ENCODE data around the gene P2RY4. TPM values are rescaled to one million over a fixed set of nuclear protein-coding genes. Genes with fewer than 3 reads are reported as not detected.
A peak's percentile ranks its signal among the peaks of the same experiment; 100 is the strongest.
"Not testable (repeated sequence)": the region's sequence is repeated elsewhere in the genome, so short reads cannot be mapped to it uniquely, and the experiment has no call there.

The P2RY4 gene
- not detected for polyA plus RNA-seq

DNA sequence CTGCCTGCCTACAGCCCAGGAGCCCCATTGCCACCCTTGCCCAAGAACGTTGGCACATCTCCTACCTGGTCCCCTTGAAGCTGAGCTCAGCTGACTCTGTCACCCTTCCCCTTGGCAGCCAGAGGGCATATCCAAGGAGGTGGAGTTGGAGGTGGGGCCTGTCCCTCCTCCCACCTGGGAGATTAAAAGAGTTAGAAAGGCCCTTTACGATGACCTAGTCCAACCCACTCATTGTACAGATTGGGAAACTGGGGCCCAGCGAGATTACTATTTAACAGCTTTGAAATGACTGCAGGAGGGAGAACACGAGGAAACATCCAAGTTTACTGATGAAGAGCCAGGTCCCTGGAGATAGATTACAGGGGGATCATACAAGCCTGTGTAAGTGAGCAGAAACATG lies at the start of gene P2RY4:
TSS of gene P2RY4 (minus strand) at position 101 of the 400 bp plus-strand sequence. CDS start 580 bp downstream, outside the sequence.
- H3K9me3 Mint-ChIP-seq = no peaks in the 10 kb centered on the region
- H3K4me1 Mint-ChIP-seq = no peaks in the 10 kb centered on the region
- no peak within 1 kb of the TSS for H3K4me3 Mint-ChIP-seq
- no peak within 1 kb of the TSS for H3K27ac Mint-ChIP-seq
- peaks cover 1% of the 10 kb centered on the region for H3K36me3 Mint-ChIP-seq
- no peaks in the 10 kb centered on the region for H3K27me3 Mint-ChIP-seq

DNA sequence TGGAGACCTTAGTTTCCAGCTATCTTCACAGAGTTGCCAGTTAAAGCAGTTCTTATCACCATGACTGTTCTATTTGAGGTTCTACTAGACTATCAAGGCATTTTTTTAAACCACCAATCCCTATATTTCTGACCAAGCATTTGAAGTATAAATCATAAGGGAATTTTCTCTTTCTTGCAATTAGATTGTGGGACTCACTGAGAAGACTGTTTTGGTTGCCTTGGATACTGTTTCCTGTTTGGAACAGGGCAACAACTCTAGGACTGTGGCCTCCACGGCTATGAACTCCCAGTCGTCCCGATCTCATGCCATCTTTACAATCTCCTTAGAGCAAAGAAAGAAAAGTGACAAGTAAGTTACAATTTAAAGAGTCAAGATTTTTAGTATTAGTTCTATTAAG lies 41.7 kb upstream of the P2RY4 start:
- H3K36me3 Mint-ChIP-seq = peaks cover 2% of the 10 kb centered on the region
- no peaks in the 10 kb centered on the region for H3K4me1 Mint-ChIP-seq
- H3K4me3 Mint-ChIP-seq = no peak overlapping the region
- no peaks in the 10 kb centered on the region for H3K27me3 Mint-ChIP-seq
- no peaks in the 10 kb centered on the region for H3K9me3 Mint-ChIP-seq
- no peak overlapping the region for H3K27ac Mint-ChIP-seq

GRCh38 chrX:70293621-70294020 lies 33.6 kb upstream of the P2RY4 start:
- Mint-ChIP-seq H3K27ac (no peak overlapping the region), H3K4me3 (no peak overlapping the region), H3K9me3 (no peaks in the 10 kb centered on the region), H3K4me1 (peaks cover 3 to 12% (median 10%) of the 10 kb centered on the region in 3 donors), H3K27me3 (peaks cover 3% of the 10 kb centered on the region), H3K36me3 (no peaks in the 10 kb centered on the region)

GRCh38 chrX:70292788-70293187 lies 32.8 kb upstream of the P2RY4 start:
- H3K4me1 Mint-ChIP-seq = peaks cover 3 to 12% (median 10%) of the 10 kb centered on the region in 3 donors
- H3K27me3 Mint-ChIP-seq = peaks cover 6% of the 10 kb centered on the region
- H3K9me3 Mint-ChIP-seq = no peaks in the 10 kb centered on the region
- H3K4me3 Mint-ChIP-seq = no peak overlapping the region
- H3K27ac Mint-ChIP-seq = no peak overlapping the region
- no peaks in the 10 kb centered on the region for H3K36me3 Mint-ChIP-seq

- peak within 1 kb of the TSS; percentile 31 to 87 (median 56) for H3K27ac Mint-ChIP-seq
- no peaks in the 10 kb centered on the region for H3K36me3 Mint-ChIP-seq
- H3K4me3 Mint-ChIP-seq = peak within 1 kb of the TSS; percentile 73 to 95 (median 89)
- H3K9me3 Mint-ChIP-seq = no peaks in the 10 kb centered on the region
- H3K27me3 Mint-ChIP-seq = peaks cover 6% of the 10 kb centered on the region
- H3K4me1 Mint-ChIP-seq = peaks cover 3 to 12% (median 10%) of the 10 kb centered on the region in 3 donors
Observed at GRCh38 chrX:70289793-70290770, 30.1 kb upstream of the P2RY4 start, which contains the start of the genes KIF4A and PDZD11. TSS of gene KIF4A (plus strand) at chrX:70290104. CDS start at chrX:70290459, 355 bp downstream. TSS of gene PDZD11 (minus strand) at chrX:70289927. CDS start at chrX:70289341, 586 bp downstream.

GRCh38 chrX:70289168-70289792 lies 29.3 kb upstream of the P2RY4 start:
- Mint-ChIP-seq H3K27me3 (peaks cover 6% of the 10 kb centered on the region), H3K9me3 (no peaks in the 10 kb centered on the region), H3K36me3 (no peaks in the 10 kb centered on the region), H3K4me1 (peaks cover 3 to 12% (median 10%) of the 10 kb centered on the region in 3 donors), H3K27ac (peak overlapping the region; percentile 31 to 87 (median 56)), H3K4me3 (peak overlapping the region; percentile 73 to 95 (median 89))

DNA sequence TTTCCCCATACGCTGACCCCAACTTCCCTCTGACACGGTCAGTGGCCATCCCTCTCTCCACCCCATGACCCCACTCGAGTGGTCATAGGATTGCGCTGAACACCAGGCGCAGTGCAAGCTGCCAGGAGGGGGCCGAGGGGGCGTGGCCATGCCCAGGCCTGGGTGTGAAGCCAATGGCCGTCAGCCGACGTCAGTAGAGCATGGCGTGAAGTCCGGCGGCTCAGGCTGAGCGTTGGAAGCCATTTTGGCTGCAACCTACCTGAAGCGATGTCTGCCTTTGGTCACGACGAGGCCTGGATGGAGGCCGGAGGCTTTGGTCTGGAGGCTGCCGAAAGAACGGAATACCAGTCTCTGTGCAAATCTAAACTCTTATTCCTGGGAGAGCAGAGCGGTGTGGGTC lies 21.9 kb upstream of the P2RY4 start, which contains the start of gene RAB41:
TSS of gene RAB41 (plus strand) at position 222 of the 400 bp plus-strand sequence. CDS start at position 268, 46 bp downstream.
- Mint-ChIP-seq H3K27ac (peak within 1 kb of the TSS in 1 of 3 donors; percentile 50), H3K36me3 (no peaks in the 10 kb centered on the region), H3K4me3 (no peak within 1 kb of the TSS), H3K9me3 (peaks cover 0 to 2% (median 0%) of the 10 kb centered on the region in 3 donors), H3K4me1 (no peaks in the 10 kb centered on the region), H3K27me3 (no peaks in the 10 kb centered on the region)

DNA sequence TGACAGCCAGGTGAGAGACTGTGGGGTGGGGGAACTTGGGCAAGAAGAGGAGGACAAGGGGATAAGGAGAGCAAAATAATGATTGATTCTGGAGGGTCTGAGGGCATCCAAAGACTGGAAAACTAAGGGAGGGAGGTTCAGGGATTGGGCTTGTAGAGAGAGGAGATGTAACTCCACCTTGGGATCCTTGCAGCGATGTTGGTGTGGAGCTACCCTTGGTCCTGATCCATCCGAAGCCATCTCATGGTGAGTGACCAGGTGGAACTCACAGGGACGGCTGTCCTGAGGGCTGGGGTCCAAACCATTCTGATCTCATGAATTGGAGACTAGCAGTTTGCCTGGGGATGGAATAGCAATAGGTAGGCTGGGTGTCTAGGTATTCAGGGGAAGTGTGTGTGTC lies 20.6 kb upstream of the P2RY4 start:
- no peaks in the 10 kb centered on the region for H3K36me3 Mint-ChIP-seq
- peaks cover 0 to 2% (median 0%) of the 10 kb centered on the region in 3 donors for H3K9me3 Mint-ChIP-seq
- no peaks in the 10 kb centered on the region for H3K4me1 Mint-ChIP-seq
- H3K27me3 Mint-ChIP-seq = peaks cover 2% of the 10 kb centered on the region
- no peak overlapping the region for H3K4me3 Mint-ChIP-seq
- H3K27ac Mint-ChIP-seq = no peak overlapping the region

DNA sequence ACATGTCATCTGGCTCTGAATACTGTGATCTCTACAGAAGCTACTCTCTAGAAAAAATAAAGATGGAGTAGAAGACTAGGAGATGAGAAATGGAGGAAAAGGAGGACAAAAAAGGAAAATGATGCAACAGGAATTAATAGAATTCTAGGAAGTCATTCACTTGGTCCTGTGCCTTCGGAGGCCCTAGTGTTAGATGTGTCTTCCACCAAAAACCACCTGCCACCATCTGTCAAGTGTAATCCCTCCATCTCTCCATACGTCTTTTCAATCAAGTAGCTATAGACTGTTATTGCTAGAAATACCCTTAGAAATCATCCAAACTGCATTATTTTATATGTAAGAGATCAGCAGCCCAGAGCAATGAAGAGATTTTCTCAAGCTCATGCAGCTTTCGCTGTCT lies 19.1 kb upstream of the P2RY4 start:
- H3K4me1 Mint-ChIP-seq = no peaks in the 10 kb centered on the region
- no peak overlapping the region for H3K4me3 Mint-ChIP-seq
- H3K36me3 Mint-ChIP-seq = no peaks in the 10 kb centered on the region
- H3K27me3 Mint-ChIP-seq = peaks cover 2% of the 10 kb centered on the region
- H3K9me3 Mint-ChIP-seq = peaks cover 0 to 2% (median 0%) of the 10 kb centered on the region in 3 donors
- peak overlapping the region in 1 of 3 donors; percentile 24 for H3K27ac Mint-ChIP-seq

DNA sequence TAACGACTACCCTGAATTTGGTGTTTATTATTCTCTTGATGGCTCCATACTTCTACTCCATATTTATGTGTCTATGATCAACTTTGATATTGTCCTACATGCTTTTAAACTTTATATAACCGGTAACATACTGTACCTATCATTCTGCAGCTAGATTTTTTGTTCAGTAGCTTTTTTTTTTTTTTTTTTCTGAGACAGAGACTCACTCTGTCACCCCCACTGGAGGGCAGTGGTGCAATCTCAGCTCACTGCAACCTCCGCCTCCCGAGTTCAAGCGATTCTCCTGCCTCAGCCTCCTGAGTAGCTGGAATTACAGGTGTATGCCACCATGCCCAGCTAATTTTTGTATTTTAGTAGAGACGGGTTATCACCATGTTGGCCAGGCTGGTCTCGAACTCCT lies 14.0 kb upstream of the P2RY4 start:
- not testable (repeated sequence) for H3K4me3 Mint-ChIP-seq, H3K36me3 Mint-ChIP-seq, H3K4me1 Mint-ChIP-seq, H3K9me3 Mint-ChIP-seq, H3K27ac Mint-ChIP-seq, H3K27me3 Mint-ChIP-seq

- Mint-ChIP-seq H3K4me1 (no peaks in the 10 kb centered on the region), H3K9me3 (no peaks in the 10 kb centered on the region), H3K27ac (no peak within 1 kb of the TSS), H3K36me3 (peaks cover 4% of the 10 kb centered on the region), H3K4me3 (no peak within 1 kb of the TSS), H3K27me3 (peaks cover 1% of the 10 kb centered on the region)
Observed at GRCh38 chrX:70268034-70268433, 8.0 kb upstream of the P2RY4 start, which contains the start of gene ARR3. TSS of gene ARR3 (plus strand) at chrX:70268334. CDS start at chrX:70269386, 1,052 bp downstream.

- Mint-ChIP-seq H3K36me3 (peaks cover 1% of the 10 kb centered on the region), H3K27me3 (peaks cover 1% of the 10 kb centered on the region), H3K27ac (no peak overlapping the region), H3K4me1 (no peaks in the 10 kb centered on the region), H3K9me3 (no peaks in the 10 kb centered on the region), H3K4me3 (no peak overlapping the region)
Observed at GRCh38 chrX:70264784-70265183, 4.8 kb upstream of the P2RY4 start.

GRCh38 chrX:70262952-70263567 lies 3.1 kb upstream of the P2RY4 start:
- no peaks in the 10 kb centered on the region for H3K4me1 Mint-ChIP-seq
- H3K36me3 Mint-ChIP-seq = peaks cover 1% of the 10 kb centered on the region
- peaks cover 1% of the 10 kb centered on the region for H3K27me3 Mint-ChIP-seq
- no peaks in the 10 kb centered on the region for H3K9me3 Mint-ChIP-seq
- H3K27ac Mint-ChIP-seq = no peak overlapping the region
- H3K4me3 Mint-ChIP-seq = no peak overlapping the region

DNA sequence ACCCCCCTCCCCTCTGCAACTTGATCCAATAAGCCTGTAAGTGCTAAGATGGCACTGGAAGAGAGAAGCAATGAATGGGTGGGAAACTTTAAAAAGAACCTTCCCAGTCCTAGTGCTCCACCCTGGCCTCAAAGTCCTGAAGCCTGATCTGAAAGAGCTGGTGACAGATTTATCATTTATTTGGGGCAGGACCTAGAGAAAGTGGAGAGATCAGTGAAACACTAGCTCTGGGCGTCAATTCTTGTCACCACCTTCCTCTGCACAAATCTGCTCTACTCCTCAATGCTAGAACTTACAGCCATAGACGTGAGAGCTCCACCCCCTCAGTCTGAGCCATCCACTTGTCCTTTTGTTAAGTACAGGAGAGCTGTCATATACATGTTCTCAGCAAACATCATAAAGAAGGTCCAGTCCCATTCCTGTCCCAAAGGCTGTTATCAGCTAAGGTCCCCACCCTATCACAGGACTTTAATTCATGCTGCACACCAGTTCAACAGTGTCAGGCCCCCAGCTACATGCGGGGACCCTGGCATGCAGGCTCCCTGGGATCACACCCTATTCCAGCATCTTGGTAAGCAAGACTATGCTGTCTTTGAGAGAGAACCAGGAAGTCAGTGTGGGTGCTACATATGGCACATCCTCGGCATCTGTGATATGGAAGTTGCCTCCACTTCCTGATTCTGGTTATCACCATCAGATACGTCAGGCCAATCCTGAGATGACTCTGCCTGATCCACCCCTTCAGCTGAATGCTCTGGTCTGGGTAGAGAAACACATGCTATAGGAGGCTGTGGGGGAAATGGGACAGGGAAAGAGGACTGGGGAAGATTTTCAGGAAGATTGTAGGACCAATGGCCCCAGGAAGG lies 2.3 kb downstream of the P2RY4 start:
- no peaks in the 10 kb centered on the region for H3K9me3 Mint-ChIP-seq
- H3K27me3 Mint-ChIP-seq = no peaks in the 10 kb centered on the region
- H3K4me3 Mint-ChIP-seq = no peak overlapping the region
- no peak overlapping the region for H3K27ac Mint-ChIP-seq
- no peaks in the 10 kb centered on the region for H3K4me1 Mint-ChIP-seq
- H3K36me3 Mint-ChIP-seq = no peaks in the 10 kb centered on the region

Data from IgD-negative memory B cell (primary cell).